ENCODE measurements around the gene FCHO2.

The FCHO2 gene

GRCh38 chr5:73120222-73121118, 164.6 kb downstream of the FCHO2 start, which contains the start of gene TMEM171:
TMEM171 (plus strand) TSS chr5:73120575; CDS start chr5:73123374, 2,799 bp downstream.
- no peak for TF ChIP-seq CTCF (IDR thresholded peaks at IDR 0.05; ENCODE audit: insufficient read depth, low read length, missing control alignments)
- POLR2A ChIA-PET: interaction anchor here (1.0 kb wide), 1 partner anchor 191 kb away, joined by 4 read pairs; no protein-coding TSS in a partner anchor
- H3K4me3 ChIP-seq (ENCODE audit: low read depth, low read length): peak within 1 kb of the TSS; percentile 68
- CTCF ChIA-PET: interaction anchor here (1.2 to 7.0 kb wide), 6 partner anchors 9 to 98 kb away, joined by 3 to 45 read pairs (median 4); no protein-coding TSS in a partner anchor
- DNase-seq (ENCODE audit: low read depth, low spot score): no peak

GRCh38 chr5:73121119-73121463, 165.2 kb downstream of the FCHO2 start:
- POLR2A ChIA-PET: interaction anchor here (1.0 kb wide), 1 partner anchor 190 kb away, joined by 4 read pairs; no protein-coding TSS in a partner anchor
- no peak for TF ChIP-seq CTCF (IDR thresholded peaks at IDR 0.05; ENCODE audit: insufficient read depth, low read length, missing control alignments)

GRCh38 chr5:73122875-73123810, 167.3 kb downstream of the FCHO2 start:
- H3K4me3 ChIP-seq (ENCODE audit: low read depth, low read length): no peak overlapping the region
- ChIA-PET CTCF (interaction anchor here (1.0 to 7.0 kb wide), 5 partner anchors 12 to 328 kb away, joined by 3 to 45 read pairs (median 5); no protein-coding TSS in a partner anchor), POLR2A (interaction anchor here (1.4 kb wide), 1 partner anchor 10 kb away, joined by 4 read pairs; no protein-coding TSS in a partner anchor)
- peak; percentile 44 for DNase-seq (ENCODE audit: low read depth, low spot score)
- no peak for TF ChIP-seq CTCF (IDR thresholded peaks at IDR 0.05; ENCODE audit: insufficient read depth, low read length, missing control alignments)

More at GRCh38 chr5:73121119-73121463, 165.2 kb downstream of the FCHO2 start:
- H3K4me3 ChIP-seq (ENCODE audit: low read depth, low read length): peak overlapping the region; percentile 68
- no peak for DNase-seq (ENCODE audit: low read depth, low spot score)
- CTCF ChIA-PET: interaction anchor here (1.2 to 7.0 kb wide), 5 partner anchors 10 to 95 kb away, joined by 3 to 45 read pairs (median 4); no protein-coding TSS in a partner anchor

- no peak for DNase-seq (ENCODE audit: low read depth, low spot score)
- ChIA-PET CTCF (interaction anchor here (2.3 to 7.0 kb wide), 2 partner anchors 9 to 93 kb away, joined by 8 to 45 read pairs; no protein-coding TSS in a partner anchor), POLR2A (no interaction called here)
These were observed 169.4 kb downstream of the FCHO2 start for GRCh38 chr5:73125289-73125688.

GRCh38 chr5:73126381-73126780, 170.5 kb downstream of the FCHO2 start:
- no peak overlapping the region for H3K4me3 ChIP-seq (ENCODE audit: low read depth, low read length)
- DNase-seq (ENCODE audit: low read depth, low spot score): no peak
- no peak for TF ChIP-seq CTCF (IDR thresholded peaks at IDR 0.05; ENCODE audit: insufficient read depth, low read length, missing control alignments)
- CTCF ChIA-PET: interaction anchor here (0.9 to 7.0 kb wide), 6 partner anchors 8 to 92 kb away, joined by 3 to 45 read pairs (median 6); no protein-coding TSS in a partner anchor
- POLR2A ChIA-PET: no interaction called here

More at GRCh38 chr5:73125289-73125688, 169.4 kb downstream of the FCHO2 start:
- H3K4me3 ChIP-seq (ENCODE audit: low read depth, low read length): no peak overlapping the region
- no peak for TF ChIP-seq CTCF (IDR thresholded peaks at IDR 0.05; ENCODE audit: insufficient read depth, low read length, missing control alignments)
